Activated CD4-positive, alpha-beta T cell treated with anti-CD3 and anti-CD28 coated beads, Interleukin-2, amount 10 ng/mL, durations not matched to agents 24 days and 14 days (primary cell): ENCODE measurements around the gene INTS11. TPM values are rescaled to one million over a fixed set of nuclear protein-coding genes. Genes with fewer than 3 reads are reported as not detected.
A peak's percentile ranks its signal among the peaks of the same experiment; 100 is the strongest.

Source experiments
- DNase-seq: peaks from one replicate; pipeline ENCODE4 v3.0.0; 2022
- H3K27ac Mint-ChIP-seq: one replicate; pipeline ENCODE4 v1.8.0; 2022; ENCODE audit warnings: mild to moderate bottlenecking, mixed read lengths
- H3K27me3 Mint-ChIP-seq: one replicate; pipeline ENCODE4 v1.8.0; 2022; ENCODE audit warnings: mixed read lengths
- H3K36me3 Mint-ChIP-seq: one replicate; pipeline ENCODE4 v1.8.0; 2022; ENCODE audit warnings: low read depth, mild to moderate bottlenecking, mixed read lengths
- H3K4me1 Mint-ChIP-seq: one replicate; pipeline ENCODE4 v1.8.0; 2021; ENCODE audit warnings: mixed read lengths
- H3K4me3 Mint-ChIP-seq: one replicate; pipeline ENCODE4 v1.8.0; 2022; ENCODE audit warnings: mild to moderate bottlenecking, moderate library complexity, mixed read lengths
- H3K9me3 Mint-ChIP-seq: one replicate; pipeline ENCODE4 v1.8.0; 2021; ENCODE audit warnings: mixed read lengths
- intact Hi-C: fragments of 100-400 bp; cut with micrococcal nuclease; formaldehyde crosslinking; loops from one replicate; pipeline ENCODE4 v1.15.1; 2023
- total RNA-seq: library from RNA; stranded (reverse); gene quantifications from 2 replicates; pipeline ENCODE4 v1.2.3, GENCODE V29; 2022

INTS11 gene
- total RNA-seq, 1 donor from 2014 or later, result 145 TPM

DNA sequence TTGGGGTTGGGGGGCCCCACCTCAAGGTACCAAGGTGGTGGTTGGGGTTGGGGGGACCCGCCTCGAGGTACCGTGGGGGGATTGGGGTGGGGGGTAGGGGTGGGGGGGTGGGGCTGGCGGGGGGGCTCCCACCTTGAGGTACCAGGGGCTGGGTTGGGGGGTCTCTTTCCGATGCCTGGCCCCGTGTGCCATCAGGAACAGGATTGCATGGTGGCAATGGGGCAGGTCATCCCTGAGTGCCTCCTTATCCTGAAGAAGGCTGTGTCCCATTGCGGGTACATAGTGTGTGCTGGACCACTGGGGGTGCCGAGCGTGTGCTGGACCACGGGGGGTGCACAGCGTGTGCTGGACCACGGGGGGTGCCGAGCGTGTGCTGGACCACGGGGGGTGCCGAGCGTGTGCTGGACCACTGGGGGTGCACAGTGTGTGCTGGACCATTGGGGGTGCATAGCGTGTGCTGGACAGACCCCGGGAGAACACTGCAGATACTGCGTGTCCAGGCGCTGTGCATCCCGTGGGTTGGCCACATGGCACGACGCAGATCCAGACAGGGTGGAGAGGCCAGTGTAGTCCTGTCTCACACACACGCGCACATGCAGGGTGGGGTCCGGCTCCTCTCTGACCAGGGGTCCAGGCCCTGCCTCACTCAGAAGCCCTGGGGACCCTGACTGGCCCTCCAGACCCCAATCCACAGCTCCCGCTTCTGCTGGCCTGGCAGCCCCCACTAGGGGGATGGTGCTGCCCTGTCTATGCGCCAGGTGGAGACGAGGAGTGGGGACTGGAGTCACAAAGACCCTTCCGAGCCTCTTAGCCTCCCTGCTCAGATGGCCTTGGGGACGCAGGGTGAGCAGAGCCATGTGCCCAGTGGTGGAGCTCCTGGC is 40.0 kb downstream of the INTS11 start:
- H3K4me3 Mint-ChIP-seq, result no peak overlapping the region
- H3K9me3 Mint-ChIP-seq, result no peaks in the 10 kb centered on the region
- H3K4me1 Mint-ChIP-seq, result peaks cover 2% of the 10 kb centered on the region
- H3K36me3 Mint-ChIP-seq, result no peaks in the 10 kb centered on the region
- no peaks in the 10 kb centered on the region for H3K27me3 Mint-ChIP-seq
- intact Hi-C loops, result no loop called here
- no peak overlapping the region for H3K27ac Mint-ChIP-seq
- no peak for DNase-seq

DNA sequence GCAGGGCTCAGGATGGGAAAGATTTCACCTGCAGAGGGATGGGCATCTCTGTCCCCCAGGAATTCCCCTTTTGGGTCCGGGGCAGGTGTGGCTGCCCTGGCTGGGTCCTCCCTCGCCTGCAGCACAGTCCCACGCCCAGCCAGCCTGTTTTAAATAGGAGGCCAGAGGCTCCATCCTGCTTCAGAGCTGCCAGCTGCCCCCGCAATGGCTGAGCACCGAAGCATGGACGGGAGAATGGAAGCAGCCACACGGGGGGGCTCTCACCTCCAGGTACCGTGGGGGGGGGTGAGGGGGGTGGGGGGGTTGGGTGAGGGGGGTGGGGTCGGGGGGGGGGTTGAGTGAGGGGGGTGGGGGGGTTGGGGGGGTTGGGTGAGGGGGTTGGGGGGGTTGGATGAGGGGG is 40.6 kb downstream of the INTS11 start:
- no peaks in the 10 kb centered on the region for H3K36me3 Mint-ChIP-seq
- no peak overlapping the region for H3K27ac Mint-ChIP-seq
- peaks cover 2% of the 10 kb centered on the region for H3K4me1 Mint-ChIP-seq
- DNase-seq, result no peak
- no peaks in the 10 kb centered on the region for H3K27me3 Mint-ChIP-seq
- no peaks in the 10 kb centered on the region for H3K9me3 Mint-ChIP-seq
- H3K4me3 Mint-ChIP-seq, result no peak overlapping the region
- intact Hi-C loops, result no loop called here

DNA sequence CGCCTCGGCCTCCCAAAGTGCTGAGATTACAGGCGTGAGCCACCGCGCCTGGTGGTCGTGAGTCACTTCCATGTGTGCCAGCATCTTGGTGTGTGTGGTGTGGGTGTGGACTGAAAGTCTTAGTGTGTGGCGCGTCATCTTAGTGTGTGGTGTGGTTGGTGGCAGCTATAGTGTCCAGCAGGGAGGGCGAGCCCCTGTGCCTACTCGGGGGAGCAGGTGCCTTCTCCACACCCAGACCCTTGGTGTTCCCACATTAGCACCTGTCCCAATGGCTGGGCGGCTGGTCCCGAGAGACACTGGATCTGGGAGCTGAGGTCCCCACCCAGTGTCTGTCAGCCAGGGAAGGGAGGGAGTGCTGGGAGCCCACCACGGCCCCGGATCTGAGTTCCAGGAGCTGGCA is 41.5 kb downstream of the INTS11 start:
- no peaks in the 10 kb centered on the region for H3K27me3 Mint-ChIP-seq
- H3K27ac Mint-ChIP-seq, result no peak overlapping the region
- peaks cover 2% of the 10 kb centered on the region for H3K4me1 Mint-ChIP-seq
- DNase-seq, result no peak
- H3K36me3 Mint-ChIP-seq, result no peaks in the 10 kb centered on the region
- no peaks in the 10 kb centered on the region for H3K9me3 Mint-ChIP-seq
- intact Hi-C loops, result no loop called here
- H3K4me3 Mint-ChIP-seq, result no peak overlapping the region

DNA sequence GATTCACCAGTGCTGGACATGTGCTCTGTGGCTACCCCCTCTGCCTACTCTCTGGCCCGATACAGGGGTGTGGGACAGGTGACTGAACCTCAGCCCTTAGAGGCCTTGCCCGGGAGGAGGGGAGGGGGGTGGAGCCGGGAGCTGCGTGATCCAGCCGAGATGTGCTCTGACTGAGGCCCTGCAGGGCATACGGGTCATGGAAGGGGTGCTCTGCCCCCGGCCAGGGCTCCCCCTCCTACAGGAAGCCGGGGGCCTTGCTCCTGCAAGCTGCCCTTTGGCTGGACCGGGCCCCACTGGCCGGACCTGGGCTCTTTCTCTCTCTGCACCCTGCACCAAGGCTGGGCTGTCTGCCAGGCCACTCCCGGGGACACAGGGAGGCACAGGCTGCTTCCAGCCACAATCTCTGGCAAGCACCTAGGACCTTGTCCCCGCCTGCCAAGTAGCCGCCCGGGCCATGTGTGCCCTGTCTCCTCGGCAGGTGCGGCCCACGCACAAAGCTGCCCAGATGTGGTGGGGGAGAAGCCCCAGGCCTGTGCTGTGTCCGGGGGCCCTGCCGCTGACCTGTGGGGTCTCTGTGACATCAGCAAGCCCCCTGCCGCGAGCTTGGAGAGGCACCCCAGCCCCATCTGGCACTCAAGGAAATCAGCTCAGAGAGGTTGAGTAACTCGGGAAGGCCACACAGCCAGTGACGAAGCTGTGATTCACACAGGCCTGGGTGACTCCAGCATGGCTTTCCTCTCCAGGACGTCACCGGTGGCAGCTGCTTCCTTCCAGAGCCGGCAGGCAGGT is 42.7 kb downstream of the INTS11 start:
- DNase-seq, result no peak
- H3K36me3 Mint-ChIP-seq, result no peaks in the 10 kb centered on the region
- no peak overlapping the region for H3K27ac Mint-ChIP-seq
- no peaks in the 10 kb centered on the region for H3K9me3 Mint-ChIP-seq
- intact Hi-C loops, result no loop called here
- no peak overlapping the region for H3K4me3 Mint-ChIP-seq
- H3K27me3 Mint-ChIP-seq, result no peaks in the 10 kb centered on the region
- H3K4me1 Mint-ChIP-seq, result peaks cover 2% of the 10 kb centered on the region

DNA sequence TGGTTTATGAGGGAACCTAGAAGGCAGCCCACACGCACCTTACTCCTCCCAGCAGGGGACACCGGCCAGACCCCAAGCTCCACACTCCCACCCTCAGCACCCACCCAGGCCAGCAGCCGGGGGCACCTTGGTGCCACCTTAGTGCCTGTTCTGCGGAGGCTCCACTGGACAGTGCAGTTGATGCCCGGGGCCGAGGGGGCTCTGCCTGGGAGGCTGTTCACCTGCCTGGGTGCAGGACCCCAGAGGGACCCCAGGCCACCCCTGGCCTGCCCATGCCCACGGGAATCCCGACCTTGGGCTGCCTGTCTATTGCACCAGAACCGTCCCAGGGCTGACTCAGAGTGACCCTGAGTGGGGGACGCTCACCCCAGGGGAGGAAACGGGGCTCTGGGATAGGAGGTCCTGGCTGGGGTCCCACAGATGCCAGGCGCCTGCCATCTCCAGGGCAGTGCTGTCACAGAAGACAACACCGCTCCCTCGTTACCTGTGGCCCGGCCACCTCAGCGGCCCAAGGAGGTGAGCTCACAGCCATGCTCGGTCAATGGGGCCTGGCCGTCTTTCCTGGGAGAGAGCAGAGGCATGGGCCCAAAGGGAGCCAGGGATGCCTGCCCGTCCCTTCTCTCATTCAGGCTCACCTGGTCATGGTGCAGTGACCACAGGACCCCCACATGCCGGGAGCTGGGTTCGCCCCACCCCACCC is 43.5 kb downstream of the INTS11 start:
- Mint-ChIP-seq H3K36me3 (no peaks in the 10 kb centered on the region), H3K4me1 (peaks cover 2% of the 10 kb centered on the region), H3K27me3 (no peaks in the 10 kb centered on the region), H3K4me3 (no peak overlapping the region), H3K27ac (peak overlapping the region; percentile 29), H3K9me3 (no peaks in the 10 kb centered on the region)
- intact Hi-C loops, result no loop called here
- no peak for DNase-seq

DNA sequence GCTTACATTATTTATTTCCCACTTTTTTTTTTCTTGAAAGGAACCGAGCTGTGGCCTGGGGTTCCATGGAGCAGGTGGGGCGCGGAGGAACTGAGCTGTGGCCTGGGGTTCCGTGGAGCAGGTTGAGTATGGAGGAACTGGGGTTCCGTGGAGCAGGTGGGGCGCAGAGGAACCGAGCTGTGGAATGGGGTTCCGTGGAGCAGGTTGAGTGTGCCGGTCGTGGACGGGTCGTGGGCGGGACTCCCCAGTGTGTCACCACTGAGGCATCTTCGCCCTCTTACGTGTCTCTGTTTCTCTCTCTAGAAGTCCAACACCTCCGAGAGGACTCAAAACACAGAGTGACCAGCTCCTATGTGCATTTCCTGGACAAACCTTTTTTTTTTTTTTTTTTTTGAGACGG is 45.4 kb downstream of the INTS11 start:
- Mint-ChIP-seq H3K36me3 (no peaks in the 10 kb centered on the region), H3K9me3 (no peaks in the 10 kb centered on the region), H3K4me1 (peaks cover 4% of the 10 kb centered on the region), H3K27me3 (no peaks in the 10 kb centered on the region), H3K4me3 (no peak overlapping the region), H3K27ac (no peak overlapping the region)
- no peak for DNase-seq
- intact Hi-C loops, result no loop called here

DNA sequence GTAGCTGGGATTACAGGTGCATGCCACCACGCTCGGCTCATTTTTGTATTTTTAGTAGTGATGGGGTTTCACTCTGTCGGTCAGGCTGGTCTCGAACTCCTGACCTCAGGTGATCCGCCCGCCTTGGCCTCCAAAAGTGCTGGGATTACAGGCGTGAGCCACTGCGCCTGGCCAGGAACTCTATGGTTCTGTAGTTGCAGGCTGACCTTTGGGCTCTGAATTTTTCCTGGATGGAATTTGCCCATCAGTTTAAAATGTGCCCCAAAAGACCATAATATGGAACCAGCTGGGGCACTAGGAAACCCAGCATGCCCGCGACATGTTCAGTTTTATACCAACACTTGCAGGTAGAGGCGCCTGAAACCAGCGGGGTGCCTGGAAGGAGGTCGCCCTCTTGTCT is 45.8 kb downstream of the INTS11 start:
- H3K4me1 Mint-ChIP-seq, result peaks cover 4% of the 10 kb centered on the region
- H3K36me3 Mint-ChIP-seq, result no peaks in the 10 kb centered on the region
- H3K9me3 Mint-ChIP-seq, result no peaks in the 10 kb centered on the region

DNA sequence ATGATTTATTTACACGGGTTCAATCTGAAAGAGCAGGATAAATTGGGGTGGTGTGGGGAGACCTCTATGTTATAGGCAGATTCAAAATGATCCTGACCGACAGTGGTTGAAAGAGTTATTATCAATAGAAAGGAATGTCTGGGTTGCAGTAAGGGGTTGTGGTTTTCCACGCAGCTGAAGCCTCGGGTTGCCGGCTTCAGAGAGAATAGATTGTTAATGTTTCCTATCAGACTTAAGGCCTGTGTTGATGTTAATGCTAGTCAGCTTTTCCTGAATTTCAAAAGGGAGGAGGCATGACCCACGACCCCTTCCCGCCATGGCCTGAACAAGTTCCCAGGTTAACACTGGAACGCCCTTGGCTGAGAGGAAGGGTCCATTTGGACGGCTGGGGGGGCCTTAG is 48.6 kb downstream of the INTS11 start:
- Mint-ChIP-seq H3K27ac (no peak overlapping the region), H3K4me1 (peaks cover 18% of the 10 kb centered on the region), H3K9me3 (no peaks in the 10 kb centered on the region), H3K36me3 (peaks cover 6% of the 10 kb centered on the region), H3K27me3 (no peaks in the 10 kb centered on the region), H3K4me3 (peak overlapping the region; percentile 27)
- intact Hi-C loops, result no loop called here
- no peak for DNase-seq

More for the DNA sequence above, 45.8 kb downstream of the INTS11 start:
- no peak for DNase-seq
- H3K4me3 Mint-ChIP-seq, result no peak overlapping the region
- H3K27me3 Mint-ChIP-seq, result no peaks in the 10 kb centered on the region
- intact Hi-C loops, result no loop called here
- no peak overlapping the region for H3K27ac Mint-ChIP-seq

DNA sequence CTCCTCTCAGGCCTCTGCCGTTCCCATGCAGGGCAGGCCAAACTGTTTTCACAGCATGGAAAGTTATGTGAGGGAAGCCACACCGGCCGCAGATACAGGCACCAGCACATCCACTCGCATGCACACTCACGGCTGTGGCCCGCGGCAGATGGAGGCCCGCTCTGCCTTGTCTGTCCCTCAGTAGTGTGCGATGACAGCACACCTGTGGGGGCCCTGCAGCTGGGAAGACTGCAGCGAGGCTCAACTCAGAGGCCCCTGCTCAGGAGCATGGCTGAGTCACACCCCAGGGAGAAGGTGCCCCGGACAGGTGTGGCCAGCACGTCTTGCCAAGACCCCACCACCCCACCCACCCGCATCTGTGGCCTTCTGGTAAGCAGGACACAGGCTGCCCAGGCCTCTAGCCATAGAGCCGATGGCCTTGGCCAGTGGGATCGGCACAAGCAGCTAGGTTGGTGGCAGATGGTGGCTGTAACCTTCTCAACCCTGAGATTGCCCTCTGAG is 49.5 kb downstream of the INTS11 start:
- no peak for DNase-seq
- Mint-ChIP-seq H3K4me1 (peaks cover 25% of the 10 kb centered on the region), H3K9me3 (no peaks in the 10 kb centered on the region), H3K36me3 (peaks cover 13% of the 10 kb centered on the region), H3K27ac (peak overlapping the region; percentile 69), H3K27me3 (no peaks in the 10 kb centered on the region), H3K4me3 (peak overlapping the region; percentile 76)
- intact Hi-C loops, result loop anchor here (5.0 kb wide), 1 partner anchor 73 kb away; no protein-coding TSS in a partner anchor

DNA sequence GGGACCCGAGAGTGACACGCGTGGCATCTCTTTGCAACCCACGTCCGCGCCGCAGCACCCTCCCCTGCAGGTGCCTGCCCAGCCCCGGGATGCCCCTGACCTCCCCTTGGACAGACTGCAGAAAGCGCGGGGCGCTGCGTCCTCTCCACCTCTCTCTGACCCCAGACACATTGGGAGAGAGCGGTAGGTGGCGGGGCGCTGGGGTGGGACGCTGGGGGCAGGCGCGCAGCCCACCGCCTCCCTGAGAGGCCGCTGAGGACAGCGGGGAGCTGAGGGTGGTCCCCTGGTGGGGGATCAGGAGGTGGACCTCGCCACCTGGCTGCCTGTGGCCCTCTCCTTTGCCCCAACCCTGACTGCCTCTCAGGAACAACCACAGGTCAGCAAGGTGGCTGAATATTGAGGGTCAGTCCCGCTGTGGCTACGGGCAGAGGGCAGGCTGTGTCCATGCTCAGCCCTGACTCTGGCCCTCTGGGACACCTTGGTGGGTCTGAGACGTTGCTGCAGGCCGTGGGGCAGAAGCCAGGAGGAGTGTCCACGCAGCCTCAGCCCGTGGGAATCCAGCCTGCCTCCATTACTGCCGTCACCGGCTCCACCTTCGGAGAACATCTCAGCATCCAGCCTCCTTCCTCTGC is 50.0 kb downstream of the INTS11 start:
- DNase-seq, result no peak
- intact Hi-C loops, result loop anchor here (5.0 kb wide), 1 partner anchor 72 kb away; no protein-coding TSS in a partner anchor
- H3K36me3 Mint-ChIP-seq, result peaks cover 14% of the 10 kb centered on the region
- H3K9me3 Mint-ChIP-seq, result no peaks in the 10 kb centered on the region
- H3K4me1 Mint-ChIP-seq, result peaks cover 28% of the 10 kb centered on the region
- peak overlapping the region; percentile 76 for H3K4me3 Mint-ChIP-seq
- no peaks in the 10 kb centered on the region for H3K27me3 Mint-ChIP-seq
- peak overlapping the region; percentile 69 for H3K27ac Mint-ChIP-seq

DNA sequence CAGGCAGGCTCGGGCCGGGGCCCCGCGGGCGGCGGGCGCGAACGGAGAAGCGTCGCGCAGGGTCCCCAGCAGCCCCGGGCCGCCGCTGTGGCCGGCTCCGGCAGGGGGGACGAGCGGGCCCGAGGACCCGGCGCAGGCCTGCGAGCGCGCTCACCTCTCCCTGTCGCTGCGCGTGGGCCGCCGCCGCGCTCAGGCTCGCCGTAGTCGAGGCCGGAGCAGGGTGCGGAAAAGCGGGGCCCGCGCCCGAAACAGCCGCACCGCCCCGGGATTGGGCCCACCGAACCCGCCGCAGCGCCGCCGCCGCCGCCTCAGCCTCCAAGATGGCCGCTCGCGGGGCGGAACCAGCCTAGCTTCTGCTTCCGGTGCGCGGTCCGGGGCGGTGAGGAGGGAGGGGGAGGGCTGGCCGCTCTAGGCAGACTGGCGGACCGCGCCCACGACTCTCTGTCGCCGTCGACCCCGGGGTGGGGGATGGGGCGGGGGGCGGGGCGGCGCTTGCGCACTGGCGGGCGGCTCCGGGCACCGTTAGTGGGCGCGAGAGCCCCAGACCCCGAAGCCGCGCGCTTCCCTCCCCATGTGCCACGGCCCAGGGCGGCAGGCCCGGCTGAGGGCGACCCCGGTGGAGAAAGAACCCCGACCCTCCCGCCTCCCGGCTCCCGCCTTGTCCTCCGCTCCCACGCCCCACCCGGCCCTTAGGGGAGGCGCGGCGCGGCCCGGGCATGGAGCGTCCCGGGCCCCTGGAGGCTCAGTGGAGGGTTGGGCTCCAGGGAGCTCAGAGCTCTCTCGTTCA is 50.8 kb downstream of the INTS11 start, which contains the start of gene UBE2J2:
UBE2J2 (minus strand) TSS at position 343 of the 787 bp plus-strand sequence. CDS start 5,862 bp downstream, outside the sequence.
- DNase-seq, result peak; percentile 97
- Mint-ChIP-seq H3K4me1 (peaks cover 28% of the 10 kb centered on the region), H3K9me3 (no peaks in the 10 kb centered on the region), H3K4me3 (peak within 1 kb of the TSS; percentile 86), H3K27me3 (no peaks in the 10 kb centered on the region), H3K27ac (peak within 1 kb of the TSS; percentile 76), H3K36me3 (peaks cover 15% of the 10 kb centered on the region)
- intact Hi-C loops, result loop anchor here (1.0 to 5.0 kb wide), 2 partner anchors 71 to 157 kb away; partner anchors contain the start of gene C1orf159

DNA sequence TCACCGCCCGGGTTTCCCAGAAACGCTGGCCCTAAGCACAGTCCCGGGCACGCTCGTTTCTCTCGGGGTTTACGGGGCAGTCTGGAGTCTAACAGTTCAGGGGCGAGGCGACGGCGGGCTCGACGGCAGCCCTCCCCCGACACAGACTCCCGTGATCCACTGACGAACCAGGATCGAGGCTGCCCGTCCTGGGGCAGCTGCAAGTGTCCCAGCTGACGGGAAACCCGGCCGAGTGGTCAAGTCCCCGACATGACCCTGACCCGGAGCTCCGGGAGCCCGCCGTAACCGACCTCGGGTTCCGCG is 51.3 kb downstream of the INTS11 start:
- Mint-ChIP-seq H3K4me1 (peaks cover 28% of the 10 kb centered on the region), H3K27me3 (no peaks in the 10 kb centered on the region), H3K4me3 (peak overlapping the region; percentile 86), H3K9me3 (no peaks in the 10 kb centered on the region), H3K36me3 (peaks cover 17% of the 10 kb centered on the region), H3K27ac (peak overlapping the region; percentile 76)
- peak; percentile 70 for DNase-seq
- intact Hi-C loops, result loop anchor here (1.0 to 5.0 kb wide), 2 partner anchors 71 to 157 kb away; partner anchors contain the start of gene C1orf159
